CD4-positive, alpha-beta memory T cell (primary cell): ENCODE data around the gene OXCT2. TPM values are rescaled to one million over a fixed set of nuclear protein-coding genes. Genes with fewer than 3 reads are reported as not detected.
A peak's percentile ranks its signal among the peaks of the same experiment; 100 is the strongest.
"Not testable (repeated sequence)": the region's sequence is repeated elsewhere in the genome, so short reads cannot be mapped to it uniquely, and the experiment has no call there.

ENCODE experiments used
- CTCF ChIA-PET: fragments of 350-600 bp; sonication (Branson Sonifier 250); formaldehyde crosslinking; loops from one replicate; lab custom pipeline; 2021; ENCODE audit warnings: inconsistent platforms; ENCODE audit not compliant: partially characterized antibody; lab: Charles Lee
- POLR2A ChIA-PET: fragments of 350-600 bp; sonication (Branson Sonifier 250); formaldehyde crosslinking; loops from one replicate; lab custom pipeline; 2021; ENCODE audit not compliant: partially characterized antibody; lab: Charles Lee
- DNase-seq, 5 donors: peaks; one replicate each; pipeline versions ENCODE4 v3.0.0 to v3.0.0-alpha.2; 2020 to 2022; ENCODE audit warnings: mixed read lengths in 1 of 5
- H3K27ac ChIP-seq: one replicate; pipeline ENCODE4 v1.7.0; 2013; ENCODE audit warnings: low read depth, low read length
- H3K27me3 ChIP-seq: 2 replicates; pipeline ENCODE4 v1.7.0; 2013; ENCODE audit warnings: mild to moderate bottlenecking, low read length, moderate library complexity; ENCODE audit not compliant: insufficient read depth
- H3K36me3 ChIP-seq: 2 replicates; pipeline ENCODE4 v1.7.0; 2013; ENCODE audit warnings: mild to moderate bottlenecking, low read length, moderate library complexity; ENCODE audit not compliant: insufficient read depth
- H3K4me1 ChIP-seq: 2 replicates; pipeline ENCODE4 v1.7.0; 2013; ENCODE audit warnings: mild to moderate bottlenecking, low read length, moderate library complexity; ENCODE audit not compliant: insufficient read depth
- H3K4me3 ChIP-seq, 2 donors: one replicate each; pipeline ENCODE4 v1.7.0; 2013; ENCODE audit warnings: low read length in 2 of 2, mild to moderate bottlenecking in 1 of 2
- H3K9me3 ChIP-seq, 2 donors: one replicate each; pipeline ENCODE4 v1.7.0; 2013; ENCODE audit warnings: low read length in 2 of 2, control low read depth in 1 of 2; ENCODE audit not compliant: control insufficient read depth in 1 of 2
- H3K27ac Mint-ChIP-seq, 7 donors: one replicate each; pipeline ENCODE4 v1.8.0; 2020 to 2021; ENCODE audit warnings: mixed read lengths in 7 of 7, mild to moderate bottlenecking in 6 of 7, inconsistent platforms in 3 of 7, moderate library complexity in 3 of 7
- H3K27me3 Mint-ChIP-seq, 2 donors: one replicate each; pipeline ENCODE4 v1.8.0; 2020 to 2021; ENCODE audit warnings: mixed read lengths in 2 of 2
- H3K36me3 Mint-ChIP-seq, 2 donors: one replicate each; pipeline ENCODE4 v1.8.0; 2020 to 2021; ENCODE audit warnings: mixed read lengths in 2 of 2, inconsistent platforms in 1 of 2, mild to moderate bottlenecking in 1 of 2
- H3K4me1 Mint-ChIP-seq, 4 donors: one replicate each; pipeline ENCODE4 v1.8.0; 2020 to 2021; ENCODE audit warnings: mixed read lengths in 4 of 4, mild to moderate bottlenecking in 1 of 4
- H3K4me3 Mint-ChIP-seq, 8 donors: one replicate each; pipeline ENCODE4 v1.8.0; 2020 to 2021; ENCODE audit warnings: mixed read lengths in 8 of 8, mild to moderate bottlenecking in 7 of 8, moderate library complexity in 6 of 8, inconsistent platforms in 3 of 8
- H3K9me3 Mint-ChIP-seq, 8 donors: one replicate each; pipeline ENCODE4 v1.8.0; 2020 to 2021; ENCODE audit warnings: mixed read lengths in 8 of 8, mild to moderate bottlenecking in 5 of 8, inconsistent platforms in 3 of 8, moderate library complexity in 1 of 8
- intact Hi-C: fragments of 100-400 bp; cut with micrococcal nuclease; formaldehyde crosslinking; loops from one replicate; pipeline ENCODE4 v1.15.1; 2023
- polyA plus RNA-seq, 2 donors: library from polyadenylated mRNA; unstranded; fragments of 300-500 nt; fragmentation: Illumina TruSeq; gene quantifications; one replicate each; pipeline ENCODE4 v1.2.3, GENCODE V29; 2021
- total RNA-seq, 2 experiments: library from RNA; stranded (reverse); gene quantifications; one replicate each; pipeline ENCODE4 v1.2.3, GENCODE V29; 2021

The OXCT2 gene
- total and polyA plus RNA-seq, 4 experiments from 2014 or later, result 0.36 TPM; not detected in 3

DNA sequence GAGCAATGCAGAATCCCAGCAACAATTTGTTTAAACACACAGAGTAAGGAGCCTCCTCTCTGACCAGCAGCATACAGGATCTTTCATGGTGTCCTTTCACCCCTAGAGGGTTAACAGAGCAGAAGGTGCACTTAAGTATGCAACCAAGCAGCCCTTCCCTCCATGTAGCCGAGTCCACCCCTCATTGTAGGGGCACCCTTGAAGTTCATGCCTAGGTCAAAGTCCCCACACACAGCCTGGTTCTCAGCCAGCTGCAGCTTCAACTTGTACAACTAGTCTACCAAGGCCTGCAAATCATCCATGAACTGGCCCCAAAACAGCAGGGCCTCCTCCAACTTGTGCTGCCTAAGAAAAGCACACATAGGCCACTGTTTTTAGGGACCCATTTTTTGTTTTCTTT is 24.5 kb upstream of the OXCT2 start:
- Histone ChIP-seq H3K27me3 (no peaks in the 10 kb centered on the region), H3K36me3 (no peaks in the 10 kb centered on the region), H3K9me3 (no peaks in the 10 kb centered on the region), H3K4me3 (no peak overlapping the region), H3K27ac (no peak overlapping the region), H3K4me1 (peaks cover 8% of the 10 kb centered on the region)
- H3K4me3 Mint-ChIP-seq, result no peak overlapping the region
- ChIA-PET CTCF (no interaction called here), POLR2A (no interaction called here)
- H3K36me3 Mint-ChIP-seq, result no peaks in the 10 kb centered on the region
- intact Hi-C loops, result no loop called here
- no peak for DNase-seq
- H3K27me3 Mint-ChIP-seq, result peaks cover 1 to 2% of the 10 kb centered on the region in 2 donors
- peaks cover 12 to 30% (median 19%) of the 10 kb centered on the region in 4 donors for H3K4me1 Mint-ChIP-seq
- H3K9me3 Mint-ChIP-seq, result no peaks in the 10 kb centered on the region
- H3K27ac Mint-ChIP-seq, result no peak overlapping the region

GRCh38 chr1:39791838-39792237 is 20.7 kb upstream of the OXCT2 start:
- intact Hi-C loops, result no loop called here
- POLR2A ChIA-PET, result no interaction called here

GRCh38 chr1:39789571-39790110 is 18.5 kb upstream of the OXCT2 start:
- Histone ChIP-seq H3K4me3 (peak overlapping the region in 1 of 2 donors; percentile 59), H3K27me3 (no peaks in the 10 kb centered on the region), H3K27ac (no peak overlapping the region), H3K4me1 (peaks cover 7% of the 10 kb centered on the region), H3K36me3 (no peaks in the 10 kb centered on the region), H3K9me3 (no peaks in the 10 kb centered on the region)
- ChIA-PET POLR2A (interaction anchor here (0.8 to 5.0 kb wide), 2 partner anchors 9 to 51 kb away, joined by 3 to 56 read pairs; partner anchors contain the start of gene PPIE), CTCF (interaction anchor here (1.2 to 1.7 kb wide), 2 partner anchors 9 to 10 kb away, joined by 5 to 11 read pairs; no protein-coding TSS in a partner anchor)
- Mint-ChIP-seq H3K9me3 (no peaks in the 10 kb centered on the region), H3K27me3 (peaks cover 1 to 4% of the 10 kb centered on the region in 2 donors), H3K4me1 (peaks cover 7 to 30% (median 15%) of the 10 kb centered on the region in 4 donors), H3K36me3 (no peaks in the 10 kb centered on the region), H3K4me3 (peak overlapping the region; percentile 72 to 85 (median 80)), H3K27ac (peak overlapping the region in 5 of 7 donors; percentile 27 to 90 (median 47))
- DNase-seq, result no peak
- intact Hi-C loops, result no loop called here

More at GRCh38 chr1:39791838-39792237, 20.7 kb upstream of the OXCT2 start:
- DNase-seq, result no peak
- peaks cover 2 to 5% of the 10 kb centered on the region in 2 donors for H3K27me3 Mint-ChIP-seq
- Histone ChIP-seq H3K4me1 (peaks cover 7% of the 10 kb centered on the region), H3K27me3 (no peaks in the 10 kb centered on the region), H3K36me3 (no peaks in the 10 kb centered on the region), H3K27ac (no peak overlapping the region), H3K4me3 (no peak overlapping the region), H3K9me3 (no peaks in the 10 kb centered on the region)
- no peak overlapping the region for H3K4me3 Mint-ChIP-seq
- peaks cover 7 to 30% (median 15%) of the 10 kb centered on the region in 4 donors for H3K4me1 Mint-ChIP-seq
- CTCF ChIA-PET, result no interaction called here
- no peaks in the 10 kb centered on the region for H3K9me3 Mint-ChIP-seq
- no peaks in the 10 kb centered on the region for H3K36me3 Mint-ChIP-seq
- no peak overlapping the region for H3K27ac Mint-ChIP-seq

DNA sequence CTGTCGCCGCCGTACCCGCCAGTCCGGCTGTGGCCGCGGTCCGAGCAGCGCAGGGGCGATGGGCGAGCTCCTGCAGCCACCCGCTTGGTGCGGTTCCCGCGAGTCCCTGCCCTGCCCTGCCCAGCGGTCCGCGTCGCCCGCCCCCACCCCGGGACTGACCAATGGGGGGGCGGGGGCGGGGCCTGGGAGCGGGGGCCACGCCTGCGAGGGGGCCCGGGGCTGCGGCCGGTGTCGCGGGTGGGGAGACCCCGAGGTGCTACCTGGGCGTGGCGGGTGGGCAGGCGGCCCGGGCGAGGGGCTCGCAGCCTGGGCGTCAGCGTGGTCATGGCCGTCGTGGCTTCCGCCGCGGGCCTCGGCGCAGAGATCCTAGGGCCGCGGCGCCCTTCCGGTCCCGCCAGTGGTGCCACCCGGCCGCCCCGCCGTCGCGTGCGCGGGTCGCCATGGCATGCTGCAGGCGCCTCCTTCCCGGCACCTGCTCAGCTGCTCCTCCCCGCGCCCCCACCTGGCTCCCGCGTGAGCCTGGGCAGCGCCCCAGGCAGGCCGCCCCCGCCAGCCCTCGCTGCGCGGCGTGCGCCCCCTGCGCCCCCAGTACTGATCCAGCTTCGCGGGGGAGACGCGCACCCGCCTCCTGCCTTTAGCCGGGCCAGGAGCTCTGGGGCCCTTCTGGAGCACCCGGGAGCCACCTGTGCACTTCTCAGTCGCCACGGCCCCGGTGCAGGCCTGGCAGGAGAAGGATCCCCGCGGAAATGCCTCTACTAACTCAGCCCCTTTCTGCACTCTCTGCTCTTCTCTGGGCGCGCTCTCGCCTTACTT is 17.8 kb upstream of the OXCT2 start, which contains the start of gene BMP8B:
Gene BMP8B, minus strand, starts transcription at position 108 of the 813 bp plus-strand sequence. CDS start 380 bp downstream, outside the sequence.
- Histone ChIP-seq H3K9me3 (no peaks in the 10 kb centered on the region), H3K27ac (no peak within 1 kb of the TSS), H3K27me3 (no peaks in the 10 kb centered on the region), H3K4me3 (peak within 1 kb of the TSS in 1 of 2 donors; percentile 59), H3K36me3 (no peaks in the 10 kb centered on the region), H3K4me1 (peaks cover 7% of the 10 kb centered on the region)
- Mint-ChIP-seq H3K4me3 (peak within 1 kb of the TSS; percentile 72 to 85 (median 80)), H3K9me3 (no peaks in the 10 kb centered on the region), H3K27ac (peak within 1 kb of the TSS in 5 of 7 donors; percentile 27 to 90 (median 47)), H3K4me1 (peaks cover 7 to 30% (median 15%) of the 10 kb centered on the region in 4 donors), H3K36me3 (no peaks in the 10 kb centered on the region), H3K27me3 (peaks cover 1 to 4% of the 10 kb centered on the region in 2 donors)
- DNase-seq, result peak; percentile 28 to 48 (median 42)
- CTCF ChIA-PET, result interaction anchor here (1.2 to 1.7 kb wide), 2 partner anchors 9 to 11 kb away, joined by 5 to 11 read pairs; no protein-coding TSS in a partner anchor
- POLR2A ChIA-PET, result interaction anchor here (0.8 to 5.0 kb wide), 4 partner anchors 10 to 98 kb away, joined by 3 to 56 read pairs (median 4); partner anchors contain the start of genes HPCAL4 and PPIE
- intact Hi-C loops, result no loop called here

DNA sequence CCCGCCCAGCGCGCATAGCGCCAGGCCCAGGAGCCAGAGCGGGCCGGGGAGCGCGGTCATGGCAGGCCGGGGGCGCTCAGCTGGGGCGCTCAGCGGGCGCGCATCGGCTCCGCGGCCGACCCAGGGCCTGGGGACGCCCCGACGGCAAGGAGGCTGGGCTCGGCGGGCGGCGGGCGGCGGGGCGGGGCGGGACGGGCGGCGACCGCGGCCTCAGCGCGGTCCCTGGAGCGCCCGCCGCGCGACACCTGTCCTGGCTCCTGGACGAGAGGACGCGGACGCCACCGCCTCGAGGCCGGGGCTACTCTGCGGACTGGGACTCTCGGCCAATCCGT is 17.2 kb upstream of the OXCT2 start:
- Mint-ChIP-seq H3K27ac (no peak overlapping the region), H3K4me3 (no peak overlapping the region), H3K27me3 (peaks cover 1 to 4% of the 10 kb centered on the region in 2 donors), H3K9me3 (no peaks in the 10 kb centered on the region), H3K4me1 (peaks cover 7 to 30% (median 15%) of the 10 kb centered on the region in 4 donors), H3K36me3 (no peaks in the 10 kb centered on the region)
- H3K36me3 ChIP-seq, result no peaks in the 10 kb centered on the region
- intact Hi-C loops, result no loop called here
- H3K4me3 ChIP-seq, result peak overlapping the region in 1 of 2 donors; percentile 59
- H3K27ac ChIP-seq, result no peak overlapping the region
- peak in 1 of 5 donors; percentile 17 for DNase-seq
- CTCF ChIA-PET, result interaction anchor here (1.7 kb wide), 1 partner anchor 10 kb away, joined by 11 read pairs; no protein-coding TSS in a partner anchor
- H3K27me3 ChIP-seq, result no peaks in the 10 kb centered on the region
- POLR2A ChIA-PET, result interaction anchor here (1.0 to 5.0 kb wide), 3 partner anchors 11 to 97 kb away, joined by 3 to 56 read pairs (median 4); partner anchors contain the start of genes HPCAL4 and PPIE
- H3K4me1 ChIP-seq, result peaks cover 7% of the 10 kb centered on the region
- H3K9me3 ChIP-seq, result no peaks in the 10 kb centered on the region

DNA sequence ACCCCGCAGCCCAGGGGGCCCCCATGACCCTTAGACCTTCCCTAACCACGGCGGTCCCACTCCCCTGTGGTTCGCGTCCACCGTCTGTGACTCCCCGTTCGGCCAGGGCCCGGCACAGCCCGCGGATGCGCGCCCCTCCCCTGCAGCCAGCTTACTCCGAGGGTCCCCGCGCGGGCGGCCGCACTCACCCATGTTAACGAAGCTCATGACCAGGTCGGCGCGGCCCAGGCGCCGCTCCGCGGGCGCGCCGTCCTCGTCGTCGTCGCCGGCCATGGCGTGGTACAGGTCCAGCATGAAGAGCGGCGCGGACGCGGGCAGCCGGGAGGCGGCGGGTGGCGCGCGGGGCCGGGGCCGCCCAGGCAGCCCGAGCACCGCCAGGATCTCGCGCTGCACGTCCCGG is 16.8 kb upstream of the OXCT2 start:
- H3K9me3 Mint-ChIP-seq, H3K9me3 ChIP-seq, H3K36me3 ChIP-seq, H3K36me3 Mint-ChIP-seq, DNase-seq, intact Hi-C loops, H3K27ac Mint-ChIP-seq, H3K27me3 Mint-ChIP-seq, H3K27me3 ChIP-seq, H3K27ac ChIP-seq, H3K4me1 ChIP-seq, H3K4me3 ChIP-seq: not testable (repeated sequence)
- CTCF ChIA-PET, result interaction anchor here (1.6 kb wide), 1 partner anchor 11 kb away, joined by 5 read pairs; no protein-coding TSS in a partner anchor
- POLR2A ChIA-PET, result interaction anchor here (1.0 to 5.0 kb wide), 3 partner anchors 11 to 97 kb away, joined by 3 to 56 read pairs (median 4); partner anchors contain the start of genes HPCAL4 and PPIE
- Mint-ChIP-seq H3K4me1 (peaks cover 6 to 28% (median 13%) of the 10 kb centered on the region in 4 donors), H3K4me3 (peak overlapping the region in 2 of 8 donors; percentile 10 to 51)
